Esophagus muscularis mucosa (tissue), 3 donors: ENCODE results near the gene WNT6.

Source experiments
- CTCF ChIP-seq, 3 experiments: fragments of 200-600 bp in 2 of 3; fragments of 450-650 bp in 1 of 3; sonication (generic) in 2 of 3; IDR thresholded peaks; one replicate each; pipeline ENCODE4 v1.5.1; 2017 to 2019; ENCODE audit warnings: antibody characterized with exemption in 3 of 3, mild to moderate bottlenecking in 2 of 3, moderate library complexity in 1 of 3
- POLR2A ChIP-seq: fragments of 450-650 bp; IDR thresholded peaks from one replicate; pipeline ENCODE4 v1.6.1; 2017; ENCODE audit warnings: antibody characterized with exemption, moderate library complexity, mild to moderate bottlenecking, low read depth

DNA sequence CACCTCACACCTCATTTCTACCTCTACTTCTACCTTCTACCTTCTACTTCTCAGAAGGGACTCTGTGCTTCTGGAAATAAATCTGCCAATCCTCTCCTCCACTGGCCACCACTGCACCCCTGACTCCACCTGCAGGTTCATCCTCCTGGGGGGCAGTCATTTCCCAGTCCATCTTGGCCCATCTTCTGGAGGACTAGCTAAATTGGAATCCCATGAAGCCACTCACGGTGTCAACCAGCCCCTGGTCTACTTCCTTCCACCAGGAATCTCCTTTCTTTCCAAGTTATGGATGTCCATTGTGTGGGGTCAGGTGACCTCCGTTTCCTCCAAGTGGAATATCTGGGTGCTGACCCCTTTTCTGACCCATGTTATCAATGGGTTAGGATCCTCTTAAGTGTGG is 24.9 kb downstream of the WNT6 start:
- no peak for TF ChIP-seq CTCF (IDR thresholded peaks at IDR 0.05)
- no peak for TF ChIP-seq POLR2A
